Left colon (tissue), 2 donors: ENCODE results near the gene NPIPA5. TPM values are rescaled to one million over a fixed set of nuclear protein-coding genes. Genes with fewer than 3 reads are reported as not detected.
"Not testable (repeated sequence)": the region's sequence is repeated elsewhere in the genome, so short reads cannot be mapped to it uniquely, and the experiment has no call there.

Source experiments
- ATAC-seq: fragments of 200-7000 bp; cut with Tn5 transposase; one replicate; pipeline ENCODE4 v1.9.1; 2020; ENCODE audit warnings: mild to moderate bottlenecking, moderate library complexity
- DNase-seq, 2 donors: peaks; one replicate each; pipeline ENCODE4 v3.0.0-alpha.2; 2020
- intact Hi-C, 2 donors: fragments of 100-400 bp; cut with DNase I in 1 of 2; cut with micrococcal nuclease in 1 of 2; formaldehyde crosslinking; loops; one replicate each; pipeline versions ENCODE4 v1.11.2 to v1.14.0; 2022; cut with DNase I, micrococcal nuclease
- total RNA-seq, 2 donors: library from RNA; stranded (reverse); fragmentation: NEBNext Ultra II Directional; extraction: Animal tissue kit (Norgen Biotek cat#: 25700); gene quantifications; one replicate each; pipeline ENCODE4 v1.2.1, GENCODE V29; 2021
- donor health status: DM: no; HTN: no; CAD: no.
- donor health status: DM: yes; HTN: yes; CAD: no.

The NPIPA5 gene
- total RNA-seq, 2 donors from 2014 or later: 1.1 to 1.2 TPM

DNA sequence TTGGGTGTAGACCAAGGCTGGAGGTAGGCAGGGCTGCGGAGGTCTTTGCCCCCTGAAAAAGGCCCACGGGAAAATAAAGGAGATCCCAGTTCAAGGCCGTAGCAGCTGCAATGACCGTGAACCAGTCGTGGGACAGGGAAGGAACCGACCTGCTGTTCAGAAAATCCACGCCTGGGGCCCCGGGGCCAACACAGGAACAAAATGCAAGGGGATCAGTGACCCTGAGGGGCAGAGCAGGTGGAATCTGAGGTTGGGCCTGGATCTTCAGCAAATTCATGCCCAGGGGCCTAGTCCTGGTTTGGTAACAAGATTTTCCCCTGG lies 18.4 kb upstream of the NPIPA5 start:
- intact Hi-C loops, DNase-seq: not testable (repeated sequence)
- peak; percentile 10 for ATAC-seq

DNA sequence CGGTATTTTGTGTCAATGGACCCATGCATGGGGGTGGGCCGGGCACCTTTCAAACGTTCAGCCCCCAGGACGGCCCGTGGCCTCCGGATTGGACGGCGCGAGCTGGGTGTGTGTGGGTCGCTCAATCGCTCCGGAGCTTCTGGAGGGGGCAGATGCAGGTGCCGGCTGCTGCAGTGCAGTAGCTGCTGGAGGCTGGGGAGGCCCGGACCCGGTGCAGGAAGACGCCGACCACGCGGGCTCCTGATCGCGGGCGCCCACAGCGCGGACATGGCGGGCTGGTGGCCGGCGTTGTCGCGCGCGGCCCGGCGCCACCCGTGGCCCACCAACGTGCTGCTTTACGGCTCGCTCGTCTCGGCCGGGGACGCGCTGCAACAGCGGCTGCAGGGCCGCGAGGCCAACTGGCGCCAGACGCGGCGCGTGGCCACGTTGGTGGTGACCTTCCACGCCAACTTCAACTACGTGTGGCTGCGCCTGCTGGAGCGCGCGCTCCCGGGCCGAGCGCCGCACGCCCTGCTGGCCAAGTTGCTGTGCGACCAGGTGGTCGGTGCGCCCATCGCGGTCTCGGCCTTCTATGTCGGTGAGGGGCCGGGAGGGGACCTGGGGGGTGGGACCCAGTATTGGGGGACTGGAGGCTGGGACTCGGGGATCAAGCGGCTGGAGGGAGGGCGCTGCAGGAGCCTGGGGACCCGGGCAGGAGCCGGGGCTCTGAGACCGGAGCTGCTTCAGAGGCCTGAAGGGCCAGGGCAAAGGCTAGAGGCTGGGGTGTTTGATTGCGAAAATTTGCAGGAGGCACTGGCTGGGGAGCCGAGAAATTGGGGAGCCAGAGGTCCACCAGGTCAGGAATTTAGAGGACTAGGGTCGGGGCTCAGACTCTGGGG lies 17.8 kb upstream of the NPIPA5 start, which contains the start of gene MPV17L:
MPV17L (plus strand) TSS at position 124 of the 878 bp plus-strand sequence; CDS start at position 268, 144 bp downstream.
- DNase-seq: peak; percentile 39 to 57
- ATAC-seq: peak; percentile 75
- intact Hi-C loops: not testable (repeated sequence)

DNA sequence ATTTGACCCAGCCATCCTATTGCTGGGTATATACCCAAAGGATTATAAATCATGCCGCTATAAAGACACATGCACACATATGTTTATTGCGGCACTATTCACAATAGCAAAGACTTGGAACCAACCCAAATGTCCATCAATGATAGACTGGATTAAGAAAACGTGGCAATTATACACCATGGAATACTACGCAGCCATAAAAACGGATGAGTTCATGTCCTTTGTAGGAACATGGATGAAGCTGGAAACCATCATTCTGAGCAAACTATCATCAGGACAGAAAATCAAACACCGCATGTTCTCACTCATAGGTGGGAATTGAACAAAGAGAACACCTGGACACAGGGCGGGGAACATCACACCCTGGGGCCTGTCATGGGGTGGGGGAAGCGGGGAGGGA lies 14.9 kb upstream of the NPIPA5 start:
- ATAC-seq, DNase-seq, intact Hi-C loops: not testable (repeated sequence)

DNA sequence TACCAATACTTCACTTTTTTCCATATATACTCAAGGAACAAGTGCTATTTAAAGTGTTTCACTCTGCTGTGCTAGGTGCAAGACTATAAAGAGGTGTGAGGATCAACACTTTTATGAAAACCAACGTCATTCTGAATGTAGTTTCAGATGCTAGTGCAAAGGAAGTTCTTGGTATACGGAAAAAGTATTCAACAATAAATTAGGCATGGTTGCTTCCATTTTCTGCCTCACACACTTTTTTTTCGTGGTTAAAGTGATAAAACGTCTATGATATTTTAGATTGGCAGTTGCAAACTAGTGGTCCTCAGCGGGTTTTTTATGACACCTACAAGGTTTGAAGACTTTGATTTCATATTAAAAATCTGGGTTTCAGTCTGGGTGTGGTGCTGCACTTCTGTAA lies 11.8 kb upstream of the NPIPA5 start:
- DNase-seq, intact Hi-C loops, ATAC-seq: not testable (repeated sequence)

DNA sequence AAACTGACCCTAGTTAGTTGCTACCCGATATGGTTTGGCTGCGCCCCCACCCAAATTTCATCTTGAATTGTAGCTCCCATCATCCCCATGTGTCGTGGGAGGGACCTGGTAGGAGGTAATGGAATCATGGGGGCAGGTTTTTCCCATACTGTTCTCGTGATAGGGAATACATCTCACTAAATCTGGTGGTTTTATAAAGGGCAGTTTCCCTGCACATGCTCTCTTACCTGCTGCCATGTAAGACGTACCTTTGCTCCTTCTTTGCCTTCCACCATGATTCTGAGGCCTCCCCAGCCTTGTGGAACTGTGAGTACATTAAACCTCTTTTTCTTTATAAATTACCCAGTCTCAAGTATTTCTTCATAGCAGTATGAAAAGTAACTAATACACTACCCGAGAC lies 10.0 kb upstream of the NPIPA5 start:
- intact Hi-C loops, DNase-seq, ATAC-seq: not testable (repeated sequence)

DNA sequence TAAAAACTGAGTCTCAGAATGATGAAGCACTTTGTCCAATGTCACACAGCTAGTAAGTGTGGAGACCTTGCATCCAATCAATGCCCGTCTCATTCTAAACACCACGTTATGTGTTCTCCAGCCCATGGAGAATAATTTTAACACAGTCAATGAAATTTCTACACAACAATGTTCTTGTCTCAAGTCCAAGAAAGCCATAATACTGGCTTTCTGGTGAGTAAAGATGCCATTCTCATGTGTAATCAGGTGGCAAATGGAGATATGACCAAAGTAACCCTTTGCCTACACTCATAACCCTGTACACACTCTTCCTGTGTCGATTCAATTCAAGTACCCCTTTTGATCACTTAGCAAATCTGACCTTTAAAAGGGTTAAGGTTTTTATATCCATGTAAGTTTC lies 4.7 kb upstream of the NPIPA5 start:
- ATAC-seq, DNase-seq, intact Hi-C loops: not testable (repeated sequence)

DNA sequence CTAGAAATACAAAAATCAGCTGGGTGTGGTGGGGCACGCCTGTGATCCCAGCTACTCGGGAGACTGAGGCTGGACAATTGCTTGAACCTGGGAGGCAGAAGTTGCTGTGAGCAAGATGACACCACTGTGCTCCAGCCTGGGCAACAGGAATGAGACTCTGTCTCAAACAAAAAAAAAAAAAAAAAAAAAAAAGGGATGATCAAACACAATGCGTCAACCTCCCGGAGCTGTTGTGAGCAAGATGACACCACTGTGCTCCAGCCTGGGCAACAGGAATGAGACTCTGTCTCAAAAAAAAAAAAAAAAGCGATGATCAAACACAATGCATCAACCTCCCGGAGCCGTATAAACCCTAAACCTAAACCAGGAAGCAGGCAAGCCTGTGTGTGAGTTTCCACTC lies 20.6 kb downstream of the NPIPA5 start:
- intact Hi-C loops, ATAC-seq, DNase-seq: not testable (repeated sequence)

DNA sequence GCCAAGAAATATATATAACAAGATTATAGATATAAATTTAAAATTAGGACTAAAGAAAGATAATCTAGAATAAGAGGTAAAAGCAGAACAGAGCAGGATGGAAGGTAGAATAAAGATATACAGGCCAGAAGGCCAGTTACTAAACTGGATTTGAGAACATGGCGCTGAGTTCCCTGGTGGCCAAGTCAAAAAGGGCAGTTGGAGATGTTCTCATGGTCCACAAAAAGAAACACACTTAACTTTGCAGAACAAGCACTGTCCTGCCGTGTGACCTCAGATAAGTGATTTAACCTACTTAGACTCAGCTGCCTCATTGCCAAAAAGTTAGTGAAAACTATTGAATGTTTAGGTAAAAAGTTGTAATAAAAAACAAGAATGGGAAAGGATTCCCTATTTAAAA lies 23.2 kb downstream of the NPIPA5 start:
- intact Hi-C loops, ATAC-seq, DNase-seq: not testable (repeated sequence)

DNA sequence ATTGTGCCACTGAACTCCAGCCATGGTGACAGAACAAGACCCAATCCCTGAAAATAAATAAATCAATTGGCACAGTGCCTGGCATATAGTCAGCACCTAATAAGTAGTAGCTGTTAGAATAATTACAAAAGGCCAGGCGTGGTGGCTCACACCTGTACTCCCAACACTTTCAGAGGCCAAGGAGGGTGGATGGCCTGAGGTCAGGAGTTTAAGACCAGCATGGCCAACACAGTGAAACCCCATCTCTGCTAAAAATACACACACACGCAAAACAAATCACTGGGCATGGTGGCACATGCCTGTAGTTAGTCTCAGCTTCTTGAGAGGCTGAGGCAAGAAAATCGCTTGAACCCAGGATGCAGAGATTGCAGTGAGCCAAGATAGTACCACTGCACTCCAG lies 25.2 kb downstream of the NPIPA5 start:
- intact Hi-C loops, DNase-seq, ATAC-seq: not testable (repeated sequence)

DNA sequence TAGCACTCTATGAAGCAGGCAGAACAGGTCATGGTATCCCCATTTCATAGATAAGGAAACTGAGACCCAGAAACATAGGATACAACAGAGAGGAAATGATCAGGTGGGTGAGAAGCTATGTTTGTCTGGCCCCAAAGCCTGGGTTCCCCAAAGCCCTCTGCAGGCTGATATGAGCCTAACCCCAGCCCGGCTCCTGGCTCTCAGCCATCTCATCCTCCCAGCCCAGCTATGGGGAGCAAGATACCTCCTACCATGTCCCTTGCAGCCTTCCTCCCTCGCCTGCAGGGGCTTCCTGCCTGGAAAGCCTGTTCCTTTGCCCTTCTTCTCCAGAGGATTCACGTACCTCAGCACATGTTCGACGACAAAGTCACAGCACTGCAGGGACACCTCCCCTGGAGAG lies 26.3 kb downstream of the NPIPA5 start:
- ATAC-seq, intact Hi-C loops, DNase-seq: not testable (repeated sequence)

DNA sequence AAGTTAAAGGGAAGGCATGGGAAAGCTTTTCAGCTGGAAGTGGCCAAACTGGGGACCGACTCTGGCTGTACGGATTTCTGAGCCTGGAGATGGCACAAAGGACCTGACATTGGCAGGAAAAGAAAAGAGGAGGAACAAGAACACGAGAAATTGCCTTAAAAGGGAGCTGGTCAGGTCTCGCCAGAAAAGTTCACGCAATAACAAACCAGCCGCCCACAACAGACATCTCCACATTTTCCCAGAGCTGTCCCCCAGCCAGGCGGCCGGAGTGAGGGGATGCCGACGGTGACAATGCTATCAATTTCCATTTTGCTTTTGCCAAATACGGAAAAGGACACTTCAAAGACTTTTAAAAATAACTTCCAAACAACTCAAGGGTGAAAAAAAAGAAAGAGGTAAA lies 26.8 kb downstream of the NPIPA5 start:
- ATAC-seq, DNase-seq: not testable (repeated sequence)

DNA sequence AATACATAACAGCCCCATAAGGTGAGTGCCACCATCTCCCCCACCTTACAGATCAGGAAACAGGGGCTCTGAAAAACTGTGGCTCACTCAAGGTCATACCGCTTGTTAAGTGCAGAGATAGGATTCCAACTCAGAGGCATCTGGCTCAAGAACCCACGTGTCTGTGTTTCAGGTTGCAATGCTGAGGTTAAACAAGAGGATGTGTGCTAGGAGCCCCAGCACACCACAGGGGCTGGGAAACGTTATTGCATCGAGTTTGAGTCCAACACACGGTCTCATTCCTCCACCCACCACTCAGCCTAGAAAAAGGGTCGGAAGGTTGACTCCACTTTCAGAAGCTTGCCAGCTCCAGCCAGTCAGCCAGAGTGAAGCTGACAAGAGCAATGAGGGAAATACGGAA lies 29.4 kb downstream of the NPIPA5 start:
- not testable (repeated sequence) for ATAC-seq, DNase-seq

More for the DNA sequence above, 26.8 kb downstream of the NPIPA5 start:
- intact Hi-C loops: not testable (repeated sequence)

DNA sequence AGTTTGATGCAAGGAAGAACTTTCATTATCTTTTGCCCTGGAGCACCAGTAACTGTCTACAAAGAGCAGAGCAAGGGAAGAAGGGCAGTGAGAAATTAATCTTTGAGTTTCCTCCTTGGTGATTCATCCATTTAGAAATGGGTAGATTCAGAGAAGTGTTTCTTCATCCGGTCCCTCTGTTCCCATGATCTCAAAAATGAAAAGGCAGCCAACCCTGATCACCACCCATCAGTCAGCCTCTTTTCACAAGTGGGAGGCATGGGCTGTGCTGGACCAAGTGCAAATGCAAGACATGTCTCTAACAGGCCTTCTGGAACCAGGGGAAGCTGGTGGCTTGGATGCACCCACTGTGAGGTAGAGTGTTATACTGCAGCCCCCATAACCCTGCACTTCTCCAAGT lies 35.8 kb downstream of the NPIPA5 start:
- DNase-seq, intact Hi-C loops, ATAC-seq: not testable (repeated sequence)

More for the DNA sequence above, 29.4 kb downstream of the NPIPA5 start:
- intact Hi-C loops: not testable (repeated sequence)

DNA sequence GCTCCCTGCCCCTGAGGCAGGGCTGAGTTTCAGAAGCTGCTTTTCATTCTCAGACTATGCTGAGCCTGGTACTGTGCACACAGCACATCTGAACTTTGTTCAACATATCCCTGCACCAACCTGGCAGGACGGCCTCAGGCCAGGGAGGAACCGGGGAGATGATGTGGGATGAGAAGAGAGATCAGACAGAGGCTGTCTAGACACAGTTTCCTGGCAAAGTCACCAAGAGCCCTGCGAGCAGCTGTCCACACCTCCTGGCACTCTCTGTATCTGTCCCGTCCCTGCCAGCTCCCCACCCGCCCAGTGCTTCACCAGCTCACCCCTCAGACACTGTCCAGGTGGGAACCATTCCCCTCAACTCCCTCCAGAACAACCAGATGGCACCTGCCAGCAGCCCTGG lies 39.1 kb downstream of the NPIPA5 start:
- ATAC-seq, intact Hi-C loops, DNase-seq: not testable (repeated sequence)

DNA sequence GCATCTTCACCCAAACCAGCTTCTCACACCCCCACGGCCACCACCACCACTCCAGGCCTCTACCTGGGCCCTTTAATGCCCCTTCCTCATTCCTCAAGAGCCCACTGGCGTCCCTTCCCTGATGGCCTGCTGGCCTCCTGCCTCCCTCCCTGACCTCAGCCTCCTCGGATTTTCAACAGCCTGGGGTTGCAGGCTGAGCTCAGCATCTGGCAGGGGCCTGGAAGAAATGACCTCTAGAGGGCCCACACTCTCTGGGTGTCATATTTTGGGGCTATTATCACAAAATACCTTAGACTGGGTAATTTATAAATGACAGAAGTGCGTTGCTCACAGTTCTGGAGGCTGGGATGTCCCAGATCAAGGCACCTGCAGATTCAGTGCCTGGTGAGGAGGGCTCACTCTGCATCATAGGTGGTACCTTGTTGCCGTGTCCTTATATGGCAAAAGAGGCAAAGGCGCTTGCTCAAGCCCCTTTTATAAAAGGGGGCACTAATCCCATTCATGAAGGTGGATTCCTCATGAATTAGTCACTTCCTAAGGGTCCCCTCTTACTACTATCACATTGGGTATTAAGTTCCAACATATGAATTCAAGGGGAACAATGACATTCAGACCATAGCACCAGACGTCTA lies 40.0 kb downstream of the NPIPA5 start:
- DNase-seq, ATAC-seq, intact Hi-C loops: not testable (repeated sequence)

DNA sequence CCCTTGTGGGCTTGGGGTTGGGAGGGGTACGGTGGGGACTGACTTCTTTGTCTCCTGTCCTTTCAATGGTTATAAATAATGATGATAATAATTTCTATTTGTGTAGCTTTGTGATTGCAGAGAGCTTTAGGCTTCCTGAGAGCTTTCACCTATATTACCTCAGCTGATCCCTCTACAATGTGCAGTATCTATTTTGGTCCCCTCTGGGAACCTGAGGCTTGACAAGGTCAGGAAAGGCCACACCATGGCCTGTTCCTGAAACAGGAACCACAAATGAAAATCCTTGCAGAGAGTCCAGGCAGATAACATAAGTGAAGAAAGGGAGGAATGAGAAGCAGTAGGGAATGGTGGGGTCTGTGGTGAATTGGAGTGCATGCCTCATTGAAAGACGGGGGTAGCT lies 42.5 kb downstream of the NPIPA5 start:
- ATAC-seq, DNase-seq, intact Hi-C loops: not testable (repeated sequence)

DNA sequence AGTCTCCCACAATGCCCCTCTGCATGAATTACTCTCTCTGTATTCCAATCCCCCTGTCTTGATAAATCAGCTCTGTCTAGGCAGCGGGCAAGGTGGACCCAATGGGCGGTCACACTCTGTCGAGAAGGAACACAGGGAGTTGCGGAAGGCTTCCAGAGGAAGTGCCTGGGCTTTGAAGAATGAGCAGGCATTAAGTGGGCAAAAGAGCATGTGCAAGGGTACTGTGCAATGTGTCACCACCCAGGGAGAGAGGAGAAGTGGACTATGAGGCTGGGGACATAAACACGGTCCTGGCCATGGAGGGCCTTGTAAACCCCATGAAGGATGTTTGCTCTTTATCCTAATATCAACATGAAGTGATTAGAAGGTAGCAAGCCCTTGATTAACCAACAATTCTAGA lies 44.1 kb downstream of the NPIPA5 start:
- DNase-seq, ATAC-seq, intact Hi-C loops: not testable (repeated sequence)

DNA sequence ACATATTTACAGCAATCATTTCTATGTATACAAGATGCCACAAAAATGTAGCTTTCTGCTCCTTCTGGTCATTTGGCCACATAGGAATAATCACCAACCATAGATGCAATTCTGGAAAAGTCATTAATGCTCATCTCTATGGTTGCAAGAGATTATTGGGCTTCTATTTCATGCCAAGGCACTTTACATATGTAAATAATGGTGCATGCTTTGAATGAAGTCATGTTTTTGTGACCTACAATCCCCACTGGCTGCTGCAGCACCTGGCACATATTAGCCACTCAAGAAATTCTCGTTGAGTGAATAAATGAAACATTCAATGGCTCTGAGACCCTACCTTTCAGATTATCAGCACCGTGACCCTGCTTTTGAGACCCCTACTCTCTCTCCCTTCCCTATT lies 47.1 kb downstream of the NPIPA5 start:
- DNase-seq, ATAC-seq, intact Hi-C loops: not testable (repeated sequence)

DNA sequence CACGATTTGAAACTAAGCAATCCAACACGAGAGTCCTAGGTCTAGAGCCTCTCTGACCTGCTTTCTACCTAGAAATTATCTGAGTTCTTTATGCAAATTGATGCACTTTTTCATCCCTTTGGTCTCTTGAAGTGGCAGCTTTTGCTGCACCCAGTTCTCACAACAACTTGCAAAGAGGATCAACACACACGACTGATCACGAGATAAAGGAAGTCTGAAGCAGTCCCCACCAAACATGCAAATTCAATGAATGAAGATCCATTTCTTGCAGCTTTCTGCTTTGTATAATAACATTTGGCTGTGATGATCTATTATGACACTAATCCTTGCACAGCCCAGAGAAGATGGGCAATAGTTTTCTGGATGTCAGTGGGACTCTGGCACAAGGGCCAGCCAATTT lies 53.1 kb downstream of the NPIPA5 start:
- ATAC-seq, intact Hi-C loops, DNase-seq: not testable (repeated sequence)
